BLaER1 (cell line): ENCODE measurements around the gene SAPCD2.
"Not testable (repeated sequence)": the region's sequence is repeated elsewhere in the genome, so short reads cannot be mapped to it uniquely, and the experiment has no call there.

Experiments
- H3K27ac ChIP-seq: shearing (Covaris generic); formaldehyde crosslinking; 2 replicates; pipeline ENCODE4 v1.8.1; 2022
- H3K27me3 ChIP-seq: shearing (Covaris generic); formaldehyde crosslinking; 2 replicates; pipeline ENCODE4 v1.8.1; 2022
- H3K36me3 ChIP-seq: shearing (Covaris generic); formaldehyde crosslinking; 2 replicates; pipeline ENCODE4 v1.8.1; 2022
- H3K4me1 ChIP-seq: shearing (Covaris generic); formaldehyde crosslinking; 2 replicates; pipeline ENCODE4 v1.8.1; 2022
- H3K4me2 ChIP-seq: shearing (Covaris generic); formaldehyde crosslinking; 2 replicates; pipeline ENCODE4 v1.8.1; 2022
- H3K4me3 ChIP-seq: shearing (Covaris generic); formaldehyde crosslinking; 2 replicates; pipeline ENCODE4 v1.8.1; 2022
- H3K9ac ChIP-seq: shearing (Covaris generic); formaldehyde crosslinking; 2 replicates; pipeline ENCODE4 v1.8.1; 2022
- H3K9me3 ChIP-seq: shearing (Covaris generic); formaldehyde crosslinking; 2 replicates; pipeline ENCODE4 v1.8.1; 2022
- H4K20me1 ChIP-seq: shearing (Covaris generic); formaldehyde crosslinking; 2 replicates; pipeline ENCODE4 v1.8.1; 2022
- Cebpa-rat ChIP-seq: shearing (Covaris generic); IDR thresholded peaks from 2 replicates; pipeline ENCODE4 v1.8.1; 2022

Gene SAPCD2

DNA sequence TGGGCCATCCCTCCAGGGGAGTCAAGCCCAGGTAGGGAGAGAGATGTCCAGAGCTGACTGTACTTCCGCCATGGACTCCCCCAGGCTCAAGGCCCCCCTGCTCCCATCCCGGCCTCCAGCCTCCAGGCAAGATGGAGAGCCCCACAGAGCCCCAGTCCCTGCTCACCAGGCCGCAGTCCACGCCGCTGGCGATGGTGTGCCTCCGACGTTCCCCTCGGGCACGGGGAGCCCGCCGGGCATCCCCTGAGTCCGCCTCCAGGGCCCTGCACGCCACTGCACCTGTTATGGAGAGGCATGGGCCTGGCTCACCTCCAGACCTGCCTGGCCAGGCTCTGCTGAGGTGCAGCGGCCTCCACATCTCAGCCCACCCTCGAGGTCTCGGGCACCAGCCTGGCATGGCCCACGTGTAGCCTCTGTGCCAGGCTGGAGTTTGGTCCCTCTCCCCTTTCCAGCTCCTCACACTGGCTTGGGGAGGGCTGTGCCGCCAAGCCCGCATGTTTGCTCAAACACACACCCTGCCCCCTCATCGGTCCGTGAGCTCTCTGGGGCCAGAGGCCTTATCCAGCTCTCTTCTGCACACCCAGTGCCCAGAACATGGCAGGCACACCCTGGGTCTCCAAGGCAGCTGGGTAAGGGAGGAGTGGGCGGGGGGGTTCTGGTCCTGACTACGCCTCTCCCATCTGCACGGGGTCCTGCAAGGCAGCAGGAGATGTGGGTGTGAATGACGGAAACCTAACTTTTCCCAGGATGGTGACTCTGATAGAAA lies 4.1 kb downstream of the SAPCD2 start:
- Histone ChIP-seq H3K9me3 (no peaks in the 10 kb centered on the region), H3K27me3 (no peaks in the 10 kb centered on the region), H4K20me1 (peaks cover 72% of the 10 kb centered on the region), H3K9ac (no peak overlapping the region), H3K36me3 (peaks cover 45% of the 10 kb centered on the region), H3K4me3 (no peak overlapping the region), H3K27ac (no peak overlapping the region), H3K4me2 (no peak overlapping the region), H3K4me1 (peaks cover 40% of the 10 kb centered on the region)
- no peak for TF ChIP-seq Cebpa-rat

DNA sequence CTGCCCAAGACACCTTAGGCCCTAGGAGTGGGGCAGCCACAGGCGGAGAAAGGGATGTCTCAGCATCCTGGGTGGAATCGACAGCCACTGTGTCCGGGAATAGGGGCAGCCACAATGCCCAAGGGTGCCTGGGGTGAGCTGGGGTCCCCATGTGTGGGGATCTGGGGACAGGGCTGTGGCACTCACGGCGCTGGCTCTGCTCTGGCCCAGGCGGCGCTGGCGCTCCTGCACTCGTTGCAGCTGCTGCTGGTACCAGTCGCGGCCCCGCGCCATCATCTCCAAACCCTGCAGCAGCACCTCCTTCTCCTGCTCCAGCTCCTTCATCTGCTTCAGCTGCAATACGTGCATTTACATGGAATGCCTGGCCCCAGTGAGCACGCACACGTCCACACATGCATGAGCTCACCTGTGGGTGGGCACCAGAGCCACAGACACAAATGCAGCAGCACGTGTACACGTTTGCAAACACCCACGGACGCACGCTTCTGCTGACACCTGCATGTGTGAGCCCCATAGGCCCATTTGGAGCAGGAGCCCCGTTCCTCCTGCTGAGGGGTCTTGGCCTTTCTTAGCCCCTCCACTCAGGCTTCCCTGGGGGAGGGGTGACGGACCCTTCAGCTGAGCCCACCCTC lies 4.9 kb downstream of the SAPCD2 start:
- H4K20me1 ChIP-seq = peaks cover 72% of the 10 kb centered on the region
- H3K9ac ChIP-seq = no peak overlapping the region
- no peak overlapping the region for H3K4me3 ChIP-seq
- H3K4me1 ChIP-seq = peaks cover 33% of the 10 kb centered on the region
- no peak overlapping the region for H3K4me2 ChIP-seq
- peaks cover 45% of the 10 kb centered on the region for H3K36me3 ChIP-seq
- H3K27ac ChIP-seq = no peak overlapping the region
- H3K27me3 ChIP-seq = no peaks in the 10 kb centered on the region
- TF ChIP-seq Cebpa-rat = no peak
- no peaks in the 10 kb centered on the region for H3K9me3 ChIP-seq

GRCh38 chr9:137064880-137065164 lies 5.5 kb downstream of the SAPCD2 start:
- Histone ChIP-seq H4K20me1 (peaks cover 68% of the 10 kb centered on the region), H3K4me1 (peaks cover 33% of the 10 kb centered on the region), H3K4me3 (no peak overlapping the region), H3K27me3 (no peaks in the 10 kb centered on the region), H3K9ac (no peak overlapping the region), H3K27ac (no peak overlapping the region), H3K36me3 (peaks cover 45% of the 10 kb centered on the region), H3K9me3 (no peaks in the 10 kb centered on the region), H3K4me2 (no peak overlapping the region)
- TF ChIP-seq Cebpa-rat = no peak

DNA sequence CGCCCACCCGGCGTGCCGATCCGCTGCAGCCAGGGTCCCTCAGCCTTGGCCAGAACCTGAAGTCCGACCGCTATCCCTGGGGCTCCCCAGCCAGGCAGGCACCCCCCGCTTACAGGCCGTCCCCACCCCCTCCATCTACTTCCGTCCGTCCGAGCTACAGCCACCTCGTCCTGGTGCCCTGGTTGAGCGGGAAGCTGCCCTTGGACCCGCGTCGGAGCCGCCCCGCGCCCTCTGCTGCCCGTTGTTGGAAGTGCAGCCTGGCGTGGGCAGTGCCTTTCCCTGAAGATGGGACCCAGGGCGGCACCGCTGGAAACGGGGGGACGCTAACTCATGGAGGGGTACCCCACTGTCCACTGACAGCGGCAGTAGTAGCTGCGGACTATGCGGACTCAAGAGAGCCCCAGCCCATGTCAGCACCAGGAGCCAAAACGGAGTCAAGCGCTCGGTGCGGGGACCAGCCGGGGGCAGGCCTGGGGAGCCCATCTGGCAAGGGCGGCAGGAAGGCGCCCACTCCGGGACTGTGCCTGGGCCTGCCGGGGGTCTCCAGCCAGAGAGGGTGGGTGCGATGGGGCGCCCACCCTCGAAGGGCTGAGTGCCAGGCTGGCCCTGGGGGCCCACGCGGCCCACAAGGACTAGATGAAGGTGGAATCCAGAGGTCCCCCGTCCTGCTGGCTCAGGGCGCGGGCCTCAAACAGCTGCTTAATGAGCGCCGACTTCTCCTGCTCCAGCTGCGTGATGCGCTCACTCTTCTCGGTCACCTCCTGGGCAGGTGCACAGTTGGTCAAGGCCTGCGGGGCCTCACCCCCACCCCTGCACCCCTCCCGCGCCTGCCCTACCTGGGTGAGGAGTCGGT lies 6.1 kb downstream of the SAPCD2 start:
- Histone ChIP-seq H3K27ac (no peak overlapping the region), H3K36me3 (peaks cover 45% of the 10 kb centered on the region), H3K4me3 (no peak overlapping the region), H3K9me3 (no peaks in the 10 kb centered on the region), H3K27me3 (no peaks in the 10 kb centered on the region), H3K4me2 (no peak overlapping the region), H3K4me1 (peaks cover 28% of the 10 kb centered on the region), H3K9ac (no peak overlapping the region), H4K20me1 (peaks cover 63% of the 10 kb centered on the region)
- TF ChIP-seq Cebpa-rat = no peak

DNA sequence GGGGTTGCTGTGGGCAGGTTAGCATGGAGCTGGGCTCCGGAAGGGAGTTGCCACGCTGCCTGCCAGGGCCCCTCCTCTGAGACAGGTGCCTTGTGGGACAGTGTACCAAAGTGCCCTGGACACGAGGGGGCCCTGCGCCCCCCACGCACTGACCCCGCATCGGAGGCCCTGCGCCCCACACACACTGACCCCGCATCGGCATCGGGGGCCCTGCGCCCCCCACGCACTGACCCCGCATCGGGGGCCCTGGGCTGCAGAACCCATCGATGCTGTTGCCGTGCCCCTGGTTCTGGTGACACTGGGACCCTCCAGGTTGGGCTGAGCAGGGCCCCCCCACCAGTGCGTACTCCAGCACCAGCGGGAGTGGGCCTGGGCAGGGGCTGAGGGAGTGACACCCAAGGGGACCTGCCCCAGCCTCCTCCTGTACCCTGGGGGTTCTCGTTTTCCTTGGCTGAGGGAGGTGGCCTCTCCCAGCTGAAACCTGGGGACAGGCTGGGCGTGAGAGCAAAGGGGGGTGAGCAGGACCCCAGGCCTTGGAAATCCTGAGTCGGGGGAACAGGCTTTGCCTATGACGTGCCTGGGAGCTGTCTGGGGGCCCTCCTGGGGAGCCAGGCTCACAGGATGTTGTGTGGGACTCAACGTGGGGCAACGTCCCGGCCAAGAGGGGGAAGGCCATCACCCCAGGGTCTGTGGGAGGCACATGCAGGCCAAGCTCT lies 6.9 kb downstream of the SAPCD2 start:
- Histone ChIP-seq H3K4me2 (no peak overlapping the region), H3K27ac (no peak overlapping the region), H4K20me1 (peaks cover 55% of the 10 kb centered on the region), H3K4me1 (peaks cover 20% of the 10 kb centered on the region), H3K9ac (no peak overlapping the region), H3K27me3 (no peaks in the 10 kb centered on the region), H3K9me3 (no peaks in the 10 kb centered on the region), H3K4me3 (no peak overlapping the region), H3K36me3 (peaks cover 45% of the 10 kb centered on the region)
- no peak for TF ChIP-seq Cebpa-rat

DNA sequence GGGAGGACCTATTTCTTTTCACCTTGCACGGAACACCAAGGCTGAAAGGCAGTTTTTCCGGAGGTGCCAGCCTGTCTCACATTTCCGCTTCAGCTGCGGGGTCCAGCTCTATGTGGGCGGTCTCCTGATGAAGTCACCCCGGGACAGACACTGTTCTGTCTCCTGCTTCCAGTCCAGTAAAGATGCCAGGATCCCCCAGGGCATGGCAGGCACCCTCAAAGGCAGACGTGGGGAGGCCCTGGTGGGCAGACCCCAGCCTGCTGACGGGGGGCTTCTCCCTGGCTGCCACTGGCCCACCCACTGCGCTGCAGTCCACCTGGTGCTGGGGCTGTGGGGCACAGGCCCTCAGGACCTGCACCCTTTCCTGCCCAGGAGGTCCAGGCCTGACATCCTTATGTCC lies 7.6 kb downstream of the SAPCD2 start:
- not testable (repeated sequence) for H3K27me3 ChIP-seq, H3K4me3 ChIP-seq, H3K9me3 ChIP-seq, H3K27ac ChIP-seq, H3K9ac ChIP-seq, H3K4me2 ChIP-seq
- peaks cover 14% of the 10 kb centered on the region for H3K4me1 ChIP-seq
- peaks cover 48% of the 10 kb centered on the region for H4K20me1 ChIP-seq
- peaks cover 45% of the 10 kb centered on the region for H3K36me3 ChIP-seq

DNA sequence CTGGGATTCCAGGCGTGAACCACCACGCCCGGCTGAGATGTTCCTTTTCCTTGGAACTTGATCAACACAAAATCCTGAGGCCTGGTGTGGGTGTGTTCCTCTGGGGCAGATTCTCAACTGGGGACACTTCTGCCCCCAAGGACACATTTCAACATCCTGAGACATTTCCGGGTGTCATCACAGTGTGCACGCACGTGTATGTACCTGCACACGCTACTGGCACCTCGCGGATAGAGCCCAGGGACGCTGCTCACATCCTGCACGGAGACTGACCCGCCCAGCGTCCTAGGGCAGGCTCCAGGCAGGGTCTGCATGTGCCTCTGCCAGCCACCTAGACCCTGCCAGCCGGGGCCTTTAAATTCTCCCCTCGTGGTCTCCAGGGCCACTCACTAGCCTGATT lies 8.0 kb downstream of the SAPCD2 start:
- no peaks in the 10 kb centered on the region for H3K9me3 ChIP-seq
- no peak overlapping the region for H3K4me3 ChIP-seq
- no peak overlapping the region for H3K9ac ChIP-seq
- H4K20me1 ChIP-seq = peaks cover 44% of the 10 kb centered on the region
- H3K27me3 ChIP-seq = no peaks in the 10 kb centered on the region
- no peak overlapping the region for H3K27ac ChIP-seq
- H3K4me1 ChIP-seq = peaks cover 9% of the 10 kb centered on the region
- H3K4me2 ChIP-seq = no peak overlapping the region
- TF ChIP-seq Cebpa-rat = no peak
- H3K36me3 ChIP-seq = peaks cover 45% of the 10 kb centered on the region

DNA sequence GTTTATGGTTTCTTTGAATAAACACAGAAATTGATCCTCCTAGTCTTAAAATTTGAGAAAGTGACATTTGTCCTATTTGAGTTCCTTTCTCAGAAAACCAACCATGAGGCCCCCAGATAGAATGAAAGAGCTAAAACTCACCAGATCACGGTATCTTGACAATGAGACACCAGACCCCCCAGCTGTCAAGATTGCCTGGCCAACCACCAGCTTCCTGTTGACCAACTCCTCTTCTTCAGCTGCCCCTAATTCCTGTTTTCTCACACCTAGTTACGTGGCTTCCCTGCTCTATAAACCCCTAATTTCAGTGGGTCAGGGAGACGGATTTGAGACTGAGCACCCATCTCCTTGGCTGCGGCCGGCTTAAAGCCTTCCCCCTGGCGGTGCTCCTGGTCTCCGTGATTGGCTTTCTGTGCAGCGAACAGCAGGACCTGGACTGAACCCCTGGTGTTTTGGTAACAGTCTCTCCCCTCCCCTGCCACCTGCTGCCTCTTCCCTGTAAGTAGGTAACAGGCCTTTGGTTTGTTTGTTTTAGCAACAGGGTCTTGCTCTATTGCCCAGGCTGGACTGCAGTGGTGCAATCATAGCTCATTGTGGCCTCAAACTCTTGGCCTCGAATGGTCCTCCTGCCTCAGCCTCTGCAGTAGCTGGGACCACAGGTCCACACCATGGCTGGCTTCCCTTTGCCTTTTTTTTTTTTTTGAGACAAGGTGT lies 11.7 kb downstream of the SAPCD2 start:
- Histone ChIP-seq H3K9me3 (no peaks in the 10 kb centered on the region), H3K4me2 (no peak overlapping the region), H3K27ac (no peak overlapping the region), H3K27me3 (peaks cover 32% of the 10 kb centered on the region), H3K4me1 (peaks cover 7% of the 10 kb centered on the region; the same call in 1 of the 2 replicates), H3K36me3 (peaks cover 10% of the 10 kb centered on the region), H4K20me1 (peaks cover 26% of the 10 kb centered on the region), H3K9ac (no peak overlapping the region), H3K4me3 (no peak overlapping the region)
- no peak for TF ChIP-seq Cebpa-rat

DNA sequence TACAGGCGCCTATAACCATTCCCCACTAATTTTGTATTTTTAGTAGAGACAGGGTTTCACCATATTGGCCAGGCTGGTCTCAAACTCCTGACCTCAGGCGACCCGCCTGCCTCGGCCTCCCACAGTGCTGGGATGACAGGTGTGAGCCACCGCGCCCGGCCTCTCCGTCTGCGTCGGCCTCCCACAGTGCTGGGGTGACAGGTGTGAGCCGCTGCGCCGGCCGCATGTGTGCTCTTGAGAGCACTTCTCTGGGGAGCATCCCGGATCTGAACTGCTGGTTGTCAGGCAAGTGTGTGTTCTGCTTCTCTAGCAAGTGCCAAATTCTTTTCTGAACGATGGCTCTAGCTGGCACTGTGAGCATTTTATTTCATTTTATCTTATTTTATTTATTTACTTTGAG lies 12.8 kb downstream of the SAPCD2 start:
- H4K20me1 ChIP-seq = peaks cover 31% of the 10 kb centered on the region; the same call in 1 of the 2 replicates
- no peak overlapping the region for H3K4me2 ChIP-seq
- H3K27ac ChIP-seq = no peak overlapping the region
- H3K36me3 ChIP-seq = no peaks in the 10 kb centered on the region
- no peak overlapping the region for H3K4me3 ChIP-seq
- H3K9me3 ChIP-seq = no peaks in the 10 kb centered on the region
- TF ChIP-seq Cebpa-rat = no peak
- no peak overlapping the region for H3K9ac ChIP-seq
- H3K27me3 ChIP-seq = peaks cover 43% of the 10 kb centered on the region
- peaks cover 17% of the 10 kb centered on the region; the same call in 1 of the 2 replicates for H3K4me1 ChIP-seq
